RKO (cell line): ENCODE results near the gene RCN1.
"Not testable (repeated sequence)": the region's sequence is repeated elsewhere in the genome, so short reads cannot be mapped to it uniquely, and the experiment has no call there.

Experiments
- DNase-seq: peaks from one replicate; pipeline ENCODE4 v3.0.0-alpha.2; 2016; ENCODE audit warnings: low spot score

Gene RCN1

DNA sequence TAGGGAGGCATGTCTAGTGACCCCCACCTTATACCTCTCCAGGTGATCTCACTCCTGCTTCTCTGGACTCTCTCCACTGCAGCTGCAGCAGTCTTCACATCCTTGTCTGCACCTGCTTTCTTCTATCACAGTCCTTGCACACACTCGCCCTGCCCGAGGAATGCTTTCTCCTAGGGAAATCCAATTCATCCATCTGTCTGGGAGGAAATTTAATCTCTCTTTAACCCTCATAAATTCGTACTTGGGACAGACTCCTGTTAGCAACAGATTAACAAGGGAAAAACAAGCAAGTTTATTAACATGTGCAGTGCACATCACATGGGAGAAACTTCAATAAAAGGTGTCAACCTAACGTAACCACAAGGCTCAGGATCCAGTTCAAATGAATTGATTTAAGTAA is 11.3 kb upstream of the RCN1 start:
- DNase-seq: no peak

DNA sequence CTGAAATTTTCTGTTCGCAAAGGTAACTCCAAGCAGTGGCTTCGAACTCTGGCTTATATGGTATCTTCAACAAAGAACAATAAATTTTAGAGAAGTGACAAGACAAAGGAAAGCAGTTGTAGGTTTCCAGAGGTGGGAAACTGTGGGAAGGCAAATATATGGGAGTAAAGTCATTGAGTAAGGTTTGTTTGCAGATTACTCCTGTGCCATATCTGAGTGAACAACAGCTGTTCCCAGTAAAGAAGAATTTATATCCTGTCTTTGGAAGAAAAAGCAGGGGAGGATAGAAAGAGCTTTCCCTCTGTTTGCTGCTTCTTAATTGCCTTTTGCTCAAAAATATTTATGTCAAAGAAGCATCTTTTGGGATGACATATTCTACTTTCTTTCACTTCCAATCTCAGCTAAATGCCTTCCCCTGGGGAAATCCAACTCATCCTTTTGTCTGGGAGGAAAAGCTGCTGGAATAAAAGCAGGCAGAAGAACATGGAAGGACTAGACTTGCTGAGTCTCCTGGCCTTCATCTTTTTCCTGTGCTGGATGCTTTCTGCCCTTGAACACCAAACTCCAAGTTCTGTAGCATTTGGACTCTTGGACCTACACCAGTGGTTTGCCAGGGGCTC is 10.4 kb upstream of the RCN1 start:
- no peak for DNase-seq

GRCh38 chr11:32081129-32081641 is 9.7 kb upstream of the RCN1 start:
- DNase-seq: peak; percentile 20

- no peak for DNase-seq
Measured at GRCh38 chr11:32081901-32082300, 9.0 kb upstream of the RCN1 start.

- DNase-seq: no peak
Measured at GRCh38 chr11:32082346-32082986, 8.4 kb upstream of the RCN1 start.

DNA sequence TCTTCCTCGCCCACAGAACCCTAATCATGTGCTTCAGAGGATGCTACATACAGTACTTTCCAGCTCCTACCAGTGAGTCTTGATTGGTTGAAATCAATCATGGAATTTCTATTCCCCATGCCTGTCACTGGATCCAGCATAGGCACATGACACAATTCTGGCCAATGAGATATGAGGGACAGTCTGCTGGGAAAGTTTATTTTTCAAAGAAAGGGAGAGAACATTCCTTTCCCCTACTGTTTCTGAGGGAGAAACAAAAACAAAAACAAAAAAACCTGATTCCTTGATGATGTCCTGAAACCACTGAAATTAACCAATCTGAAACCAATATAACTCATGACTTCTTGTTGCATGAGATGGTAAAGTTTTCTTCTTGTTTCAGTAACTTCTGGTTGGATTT is 3.3 kb upstream of the RCN1 start:
- DNase-seq: no peak

DNA sequence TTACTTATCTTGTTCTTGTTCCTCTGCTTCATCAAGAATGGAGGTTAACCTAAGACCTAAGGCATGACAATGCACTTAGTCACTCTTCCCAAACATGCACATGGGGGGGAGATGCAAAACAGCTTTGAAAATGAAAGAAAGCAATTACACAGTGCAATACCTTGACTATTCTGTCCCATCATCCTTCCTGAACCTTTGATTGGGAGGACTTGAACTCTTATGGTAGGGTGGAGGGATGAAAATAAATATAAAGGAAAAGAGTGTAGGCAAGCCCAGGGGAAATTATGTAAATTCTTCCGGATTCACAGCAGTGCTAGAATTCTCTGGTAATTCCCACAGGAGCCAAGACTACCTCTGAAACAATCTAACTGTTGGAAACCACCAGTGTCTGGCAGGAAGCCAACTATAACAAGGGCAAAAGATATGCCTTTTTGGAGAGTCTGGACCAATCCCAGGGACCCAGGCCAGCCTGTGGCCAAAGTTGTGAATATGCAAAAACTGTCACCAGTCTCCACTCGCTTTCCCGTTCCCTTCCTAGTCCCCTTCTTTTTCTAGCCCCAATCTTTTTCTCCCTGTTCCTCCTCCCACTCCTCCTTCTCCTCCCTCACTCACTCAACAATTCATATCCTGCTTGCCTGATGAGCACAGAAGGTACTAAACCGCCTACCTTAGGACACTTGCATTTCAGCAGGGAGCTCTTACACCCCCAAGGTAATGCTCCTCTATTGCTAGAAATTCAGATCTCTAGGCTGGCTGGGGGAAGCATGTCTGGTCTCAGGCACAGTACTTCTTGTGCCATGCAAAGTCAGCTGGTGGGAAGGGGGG is 2.5 kb upstream of the RCN1 start:
- peak; percentile 43 for DNase-seq

DNA sequence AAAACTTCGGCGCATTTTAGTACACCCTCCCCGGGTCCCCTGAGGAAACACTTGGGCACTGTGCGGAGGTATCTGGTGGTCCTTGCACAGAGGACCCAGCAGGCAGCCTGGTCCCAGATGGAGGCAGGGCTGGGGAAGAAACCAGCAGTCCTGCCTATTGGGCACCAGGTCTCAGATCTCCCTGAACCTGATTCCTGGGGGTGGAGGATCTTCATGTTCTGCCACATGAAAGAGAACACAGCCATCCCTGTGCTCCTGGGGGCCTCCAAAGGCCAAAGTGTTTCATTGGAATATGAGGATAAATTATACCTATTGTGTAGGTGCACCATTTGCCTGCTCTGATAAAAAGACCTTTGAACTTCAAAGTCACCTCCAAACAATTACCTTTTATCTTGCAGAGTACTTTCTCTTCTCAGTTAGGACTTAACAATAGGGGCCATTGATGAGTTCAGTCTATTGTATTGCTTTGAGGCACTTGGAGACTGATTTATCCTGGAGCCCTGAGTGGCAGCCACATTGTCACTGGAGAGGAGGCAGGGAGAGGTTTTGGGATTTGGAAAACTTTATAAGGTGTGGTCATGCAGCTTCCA is 1.8 kb downstream of the RCN1 start:
- no peak for DNase-seq

GRCh38 chr11:32094923-32095322 is 4.0 kb downstream of the RCN1 start:
- DNase-seq: no peak

DNA sequence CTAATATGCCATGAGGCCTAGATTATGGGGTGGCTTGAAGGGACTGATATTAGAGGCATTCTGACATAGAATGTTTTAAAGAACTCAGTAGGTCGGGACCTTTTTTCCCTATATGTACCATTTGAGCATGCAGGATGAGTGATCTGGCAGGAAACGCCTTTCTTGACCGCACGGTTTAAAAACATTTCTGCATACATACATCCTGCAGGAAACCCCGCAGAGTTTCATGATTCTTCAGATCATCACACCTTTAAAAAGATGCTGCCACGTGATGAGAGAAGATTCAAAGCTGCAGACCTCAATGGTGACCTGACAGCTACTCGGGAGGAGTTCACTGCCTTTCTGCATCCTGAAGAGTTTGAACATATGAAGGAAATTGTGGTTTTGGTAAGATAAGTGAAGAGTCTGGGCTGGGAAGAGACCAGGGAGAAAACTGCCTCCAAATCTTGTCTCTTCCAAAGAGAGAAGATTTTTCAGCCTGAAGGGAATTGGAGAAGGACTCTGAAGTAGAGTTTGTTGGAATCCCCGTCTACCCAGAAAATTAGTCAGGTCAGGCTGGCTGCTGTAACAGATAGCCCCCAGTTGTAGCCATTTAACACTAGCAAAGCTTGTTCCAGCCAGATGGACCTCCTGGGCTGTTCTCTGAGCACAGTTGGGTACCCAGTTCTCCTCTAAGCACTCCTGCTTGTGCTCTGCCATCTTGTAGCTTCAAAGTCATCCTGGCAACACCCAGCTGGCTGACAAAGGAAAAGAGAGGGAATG is 7.4 kb downstream of the RCN1 start:
- DNase-seq: no peak

DNA sequence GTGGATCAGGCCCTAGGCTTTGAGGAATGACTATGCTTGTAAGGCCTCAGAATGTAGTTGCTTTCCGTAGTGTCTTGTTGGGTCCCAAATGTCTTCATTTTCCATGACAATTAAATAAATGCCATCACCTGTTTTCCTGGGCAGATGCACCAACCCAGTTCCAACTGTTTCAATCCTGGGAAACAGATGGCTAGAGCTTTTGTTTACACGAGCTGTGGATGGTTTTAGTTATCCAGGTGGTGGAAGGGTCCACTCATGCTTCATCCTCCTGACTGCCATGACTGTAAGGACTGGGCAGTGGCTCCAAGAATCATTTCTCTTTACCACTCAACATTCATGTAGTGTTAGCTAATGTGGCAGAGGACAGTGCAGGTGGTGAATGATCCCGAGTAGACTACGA is 8.6 kb downstream of the RCN1 start:
- DNase-seq: no peak

- no peak for DNase-seq
Measured at GRCh38 chr11:32100495-32100894, 9.6 kb downstream of the RCN1 start.

GRCh38 chr11:32101791-32102190 is 10.9 kb downstream of the RCN1 start:
- no peak for DNase-seq

GRCh38 chr11:32103121-32103719 is 12.3 kb downstream of the RCN1 start:
- not testable (repeated sequence) for DNase-seq

DNA sequence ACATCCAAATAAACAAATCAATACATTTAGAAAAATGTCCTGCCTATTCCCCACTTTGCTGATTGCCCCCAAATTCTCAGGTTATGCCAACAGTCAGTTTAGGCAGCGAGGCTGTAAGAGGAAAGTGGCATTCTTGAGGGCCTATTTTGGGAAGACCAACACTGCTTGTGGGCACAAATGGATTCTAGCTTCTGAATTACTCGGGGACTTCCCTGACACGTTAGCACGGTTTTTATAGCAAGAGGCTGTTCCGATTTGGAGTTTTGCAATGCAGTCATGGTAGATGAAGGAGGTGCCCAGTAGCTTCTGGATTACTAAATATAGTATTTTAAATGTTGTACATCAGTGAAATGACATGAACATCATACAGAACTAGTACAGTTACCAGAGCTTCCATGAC is 13.1 kb downstream of the RCN1 start:
- no peak for DNase-seq

DNA sequence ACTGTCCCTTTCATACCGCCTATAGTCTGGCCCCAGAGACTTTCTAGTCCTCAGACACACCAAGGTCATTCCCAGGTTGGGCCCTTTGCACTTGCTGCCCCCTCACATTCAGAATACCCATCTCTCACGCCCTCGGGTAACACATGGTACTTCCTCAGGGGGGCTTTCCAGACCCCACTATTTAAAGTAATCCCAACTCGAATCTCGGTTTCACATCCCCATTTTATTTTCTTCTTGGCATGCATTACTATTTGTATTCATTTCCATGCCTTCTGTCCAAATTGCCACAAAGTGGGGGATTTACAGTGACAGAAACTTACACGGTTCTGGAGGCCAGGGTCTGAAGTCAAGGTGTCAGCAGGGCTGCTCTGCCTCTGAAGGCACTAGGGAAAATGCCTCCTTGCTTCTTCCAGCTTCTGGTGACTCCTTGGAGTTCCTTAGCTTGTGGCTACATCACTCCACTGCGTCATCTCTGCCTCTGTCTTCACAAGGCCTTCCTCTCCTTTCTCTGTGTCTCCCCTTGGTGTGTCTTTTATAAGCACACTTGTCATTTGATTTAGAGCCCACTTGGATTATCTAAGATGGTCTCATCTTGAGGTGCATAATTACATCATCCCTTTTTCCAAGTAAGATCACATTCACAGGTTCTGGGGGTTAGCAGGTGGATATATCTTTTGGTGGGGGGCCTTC is 15.1 kb downstream of the RCN1 start:
- DNase-seq: no peak

GRCh38 chr11:32107647-32108046 is 16.8 kb downstream of the RCN1 start:
- DNase-seq: no peak

- no peak for DNase-seq
Measured at GRCh38 chr11:32108576-32108975, 17.7 kb downstream of the RCN1 start.

GRCh38 chr11:32109138-32109537 is 18.3 kb downstream of the RCN1 start:
- DNase-seq: no peak

GRCh38 chr11:32109592-32109991 is 18.7 kb downstream of the RCN1 start:
- no peak for DNase-seq

- DNase-seq: no peak
Measured at GRCh38 chr11:32110795-32111194, 19.9 kb downstream of the RCN1 start.
